Activated CD4-positive, alpha-beta T cell treated with anti-CD3 and anti-CD28 coated beads for 36 hours (primary cell): ENCODE data around the gene CALB2. TPM values are rescaled to one million over a fixed set of nuclear protein-coding genes. Genes with fewer than 3 reads are reported as not detected.

Experiments
- ATAC-seq: fragments of 200-7000 bp; cut with Tn5 transposase; one replicate; pipeline ENCODE4 v1.10.0; 2021; ENCODE audit warnings: mild to moderate bottlenecking, moderate library complexity
- CTCF ChIA-PET: fragments of 350-600 bp; sonication (Branson Sonifier 250); formaldehyde crosslinking; loops from one replicate; lab custom pipeline; 2021; ENCODE audit warnings: antibody characterized with exemption; lab: Charles Lee
- POLR2A ChIA-PET: fragments of 350-600 bp; sonication (Branson Sonifier 250); formaldehyde crosslinking; loops from one replicate; lab custom pipeline; 2021; ENCODE audit warnings: antibody characterized with exemption, inconsistent platforms; lab: Charles Lee
- DNase-seq: peaks from one replicate; pipeline ENCODE4 v3.0.0-alpha.2; 2020
- H3K27ac Mint-ChIP-seq: one replicate; pipeline ENCODE4 v1.8.0; 2021; ENCODE audit warnings: mixed read lengths
- H3K27me3 Mint-ChIP-seq: one replicate; pipeline ENCODE4 v1.8.0; 2021; ENCODE audit warnings: mixed read lengths
- H3K36me3 Mint-ChIP-seq: one replicate; pipeline ENCODE4 v1.8.0; 2021; ENCODE audit warnings: low read depth, mixed read lengths
- H3K4me1 Mint-ChIP-seq: one replicate; pipeline ENCODE4 v1.8.0; 2021; ENCODE audit warnings: mixed read lengths
- H3K4me3 Mint-ChIP-seq: one replicate; pipeline ENCODE4 v1.8.0; 2021; ENCODE audit warnings: mild to moderate bottlenecking, moderate library complexity, mixed read lengths
- H3K9me3 Mint-ChIP-seq: one replicate; pipeline ENCODE4 v1.8.0; 2021; ENCODE audit warnings: low read depth, mixed read lengths
- intact Hi-C, 2 experiments: fragments of 100-400 bp; cut with DNase I in 1 of 2; cut with micrococcal nuclease in 1 of 2; formaldehyde crosslinking; loops; one replicate each; pipeline versions ENCODE4 v1.14.2 to v1.15.1; 2022 to 2024; cut with DNase I, micrococcal nuclease
- total RNA-seq, 2 experiments: library from RNA; stranded (reverse); gene quantifications; one replicate each; pipeline ENCODE4 v1.2.3, GENCODE V29; 2021

The CALB2 gene
- total RNA-seq, 2 experiments from 2014 or later: not detected

DNA sequence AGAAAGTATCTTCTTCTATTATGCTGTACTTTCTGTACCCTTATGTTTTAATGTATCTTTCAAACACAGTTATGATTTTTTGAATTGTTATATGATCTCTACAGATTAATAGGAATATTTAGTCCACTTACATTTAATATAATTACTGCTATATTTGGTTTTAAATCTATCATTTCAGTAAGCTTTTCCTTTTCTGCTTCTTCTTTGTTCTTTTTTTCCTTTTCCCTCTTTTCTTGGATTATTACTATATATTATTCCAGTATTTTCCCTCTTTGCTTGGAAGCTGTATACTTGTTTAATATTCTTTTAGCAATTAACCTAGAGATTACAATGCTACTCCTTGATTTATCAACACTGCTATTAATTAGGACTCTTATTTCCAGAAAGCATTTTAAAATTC lies 69.9 kb downstream of the CALB2 start:
- H3K27me3 Mint-ChIP-seq: peaks cover 39% of the 10 kb centered on the region
- no peak overlapping the region for H3K4me3 Mint-ChIP-seq
- no peak for ATAC-seq
- no peak for DNase-seq
- intact Hi-C loops: no loop called here
- H3K27ac Mint-ChIP-seq: no peak overlapping the region
- H3K9me3 Mint-ChIP-seq: no peaks in the 10 kb centered on the region
- H3K4me1 Mint-ChIP-seq: no peaks in the 10 kb centered on the region
- CTCF ChIA-PET: interaction anchor here (1.1 to 3.1 kb wide), 4 partner anchors 16 to 71 kb away, joined by 3 to 13 read pairs (median 4); no protein-coding TSS in a partner anchor
- POLR2A ChIA-PET: no interaction called here
- H3K36me3 Mint-ChIP-seq: no peaks in the 10 kb centered on the region

DNA sequence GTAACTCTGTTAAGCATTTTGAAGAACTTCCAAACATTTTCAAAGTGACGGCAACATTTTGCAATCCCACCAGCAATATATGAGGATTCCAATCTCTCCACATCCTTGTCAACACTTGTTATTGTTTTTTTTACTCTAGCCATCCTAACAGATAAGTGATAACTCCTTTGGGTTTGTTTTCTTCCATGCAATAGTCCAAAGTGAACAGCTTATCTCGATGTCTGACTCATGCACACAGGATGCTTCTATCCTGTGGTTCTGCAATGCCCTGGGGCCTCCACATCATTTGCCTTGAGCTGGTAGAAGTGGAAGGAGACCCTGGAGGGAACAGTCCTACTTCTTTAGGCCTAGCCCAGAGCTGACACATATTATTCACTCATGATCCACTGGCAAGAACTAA lies 70.4 kb downstream of the CALB2 start:
- no peak overlapping the region for H3K4me3 Mint-ChIP-seq

DNA sequence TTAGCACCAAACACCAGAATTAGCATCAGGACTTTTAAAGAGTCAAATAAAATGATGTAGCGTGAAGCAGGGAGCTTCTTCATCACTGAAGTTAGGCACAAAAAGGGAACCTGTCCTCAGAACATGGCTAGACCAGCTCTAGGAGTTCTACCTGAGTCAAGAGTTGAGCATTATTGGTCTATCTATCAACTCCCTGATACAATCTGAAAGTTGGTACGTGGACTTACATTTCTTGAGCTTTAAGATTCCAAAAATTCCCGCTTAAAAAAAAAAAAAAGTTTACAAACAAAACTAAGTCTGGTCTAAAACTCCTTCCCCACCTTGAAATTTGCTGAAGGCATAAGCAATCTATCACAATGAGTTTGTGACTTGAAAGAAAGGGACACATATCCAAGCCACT lies 71.1 kb downstream of the CALB2 start:
- CTCF ChIA-PET: interaction anchor here (0.6 to 3.1 kb wide), 6 partner anchors 17 to 1521 kb away, joined by 3 to 13 read pairs (median 4); no protein-coding TSS in a partner anchor
- no peak overlapping the region for H3K4me3 Mint-ChIP-seq
- POLR2A ChIA-PET: no interaction called here
- DNase-seq: no peak
- intact Hi-C loops: no loop called here
- no peaks in the 10 kb centered on the region for H3K36me3 Mint-ChIP-seq
- no peaks in the 10 kb centered on the region for H3K4me1 Mint-ChIP-seq
- no peaks in the 10 kb centered on the region for H3K9me3 Mint-ChIP-seq
- no peak for ATAC-seq
- no peak overlapping the region for H3K27ac Mint-ChIP-seq
- H3K27me3 Mint-ChIP-seq: peaks cover 33% of the 10 kb centered on the region

More for the DNA sequence above, 70.4 kb downstream of the CALB2 start:
- ChIA-PET CTCF (interaction anchor here (0.6 to 3.1 kb wide), 6 partner anchors 16 to 1522 kb away, joined by 3 to 13 read pairs (median 4); no protein-coding TSS in a partner anchor), POLR2A (no interaction called here)
- Mint-ChIP-seq H3K27ac (no peak overlapping the region), H3K27me3 (peaks cover 37% of the 10 kb centered on the region), H3K4me1 (no peaks in the 10 kb centered on the region), H3K36me3 (no peaks in the 10 kb centered on the region), H3K9me3 (no peaks in the 10 kb centered on the region)
- ATAC-seq: no peak
- intact Hi-C loops: no loop called here
- DNase-seq: no peak

DNA sequence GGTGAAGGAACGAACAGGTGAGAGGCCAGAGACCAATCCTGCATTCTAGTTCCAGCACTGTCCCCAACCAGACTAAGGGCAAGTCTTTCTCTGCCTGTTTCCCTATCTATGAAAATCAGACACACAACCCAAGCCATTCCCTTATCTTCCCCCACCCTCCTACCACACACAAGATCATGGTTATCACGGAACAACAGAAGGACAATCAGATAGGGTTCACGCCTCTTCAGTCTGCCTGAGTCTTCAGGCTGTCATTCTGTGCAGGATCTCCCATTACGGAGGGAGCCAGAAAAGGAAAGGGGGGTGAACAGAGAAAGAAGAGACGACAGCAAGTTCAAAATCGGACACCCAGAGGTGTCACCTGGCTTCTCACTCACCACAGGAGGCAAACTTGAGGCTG lies 72.2 kb downstream of the CALB2 start:
- no peak overlapping the region for H3K4me3 Mint-ChIP-seq
- no peaks in the 10 kb centered on the region for H3K36me3 Mint-ChIP-seq
- peaks cover 24% of the 10 kb centered on the region for H3K27me3 Mint-ChIP-seq
- POLR2A ChIA-PET: no interaction called here
- intact Hi-C loops: no loop called here
- H3K9me3 Mint-ChIP-seq: no peaks in the 10 kb centered on the region
- H3K4me1 Mint-ChIP-seq: no peaks in the 10 kb centered on the region
- CTCF ChIA-PET: no interaction called here
- no peak overlapping the region for H3K27ac Mint-ChIP-seq
- ATAC-seq (no peak), DNase-seq (no peak)

DNA sequence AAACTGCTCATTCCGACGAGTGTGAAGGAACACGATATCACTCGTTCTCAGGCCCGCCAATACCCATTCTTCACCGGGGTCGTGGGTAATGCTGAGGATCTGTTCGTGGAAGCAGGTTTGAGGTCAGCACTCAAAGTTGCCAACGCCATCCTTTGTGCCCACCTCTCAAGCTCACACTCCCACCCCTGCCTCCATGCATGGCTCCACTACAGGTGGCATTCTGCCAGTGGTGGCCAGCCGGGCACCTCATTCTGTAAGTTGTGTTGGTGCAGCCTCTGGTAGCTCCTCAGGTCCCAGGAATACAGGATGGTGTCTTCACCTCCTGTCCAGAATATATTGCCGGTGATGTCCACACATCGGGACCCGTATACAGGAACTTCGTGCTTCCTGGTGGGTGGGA lies 72.7 kb downstream of the CALB2 start:
- CTCF ChIA-PET: no interaction called here

DNA sequence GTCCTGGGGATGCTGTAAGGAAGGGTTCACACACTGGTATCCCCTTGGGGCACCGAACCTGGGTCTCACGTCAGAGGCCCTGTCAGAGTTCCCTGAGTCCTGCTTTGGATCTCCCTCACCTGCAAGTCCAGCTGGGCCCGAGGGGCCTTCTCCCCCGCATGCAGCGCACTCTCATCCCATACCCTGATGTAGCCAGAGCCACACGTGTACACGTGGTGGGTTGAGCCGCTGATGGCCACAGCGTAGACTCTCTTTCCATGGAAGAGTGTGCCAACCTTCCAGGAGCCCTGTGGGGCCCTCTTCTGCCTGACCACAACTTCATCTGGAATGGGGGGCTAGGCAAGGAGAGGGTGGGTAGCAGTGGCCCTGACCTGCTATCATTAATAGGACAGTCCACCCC lies 73.5 kb downstream of the CALB2 start:
- ATAC-seq: no peak
- no peak for DNase-seq
- H3K4me1 Mint-ChIP-seq: no peaks in the 10 kb centered on the region
- peaks cover 19% of the 10 kb centered on the region for H3K27me3 Mint-ChIP-seq
- no peaks in the 10 kb centered on the region for H3K9me3 Mint-ChIP-seq
- H3K36me3 Mint-ChIP-seq: no peaks in the 10 kb centered on the region
- no peak overlapping the region for H3K4me3 Mint-ChIP-seq
- CTCF ChIA-PET: interaction anchor here (0.5 kb wide), 1 partner anchor 145 kb away, joined by 3 read pairs; the partner anchor contains the start of gene TAT
- no peak overlapping the region for H3K27ac Mint-ChIP-seq
- POLR2A ChIA-PET: no interaction called here
- intact Hi-C loops: no loop called here

More for the DNA sequence above, 72.7 kb downstream of the CALB2 start:
- H3K4me3 Mint-ChIP-seq: no peak overlapping the region
- ATAC-seq: no peak
- peaks cover 21% of the 10 kb centered on the region for H3K27me3 Mint-ChIP-seq
- H3K36me3 Mint-ChIP-seq: no peaks in the 10 kb centered on the region
- no peaks in the 10 kb centered on the region for H3K4me1 Mint-ChIP-seq
- no peak for DNase-seq
- intact Hi-C loops: no loop called here
- POLR2A ChIA-PET: no interaction called here
- H3K27ac Mint-ChIP-seq: no peak overlapping the region
- no peaks in the 10 kb centered on the region for H3K9me3 Mint-ChIP-seq

DNA sequence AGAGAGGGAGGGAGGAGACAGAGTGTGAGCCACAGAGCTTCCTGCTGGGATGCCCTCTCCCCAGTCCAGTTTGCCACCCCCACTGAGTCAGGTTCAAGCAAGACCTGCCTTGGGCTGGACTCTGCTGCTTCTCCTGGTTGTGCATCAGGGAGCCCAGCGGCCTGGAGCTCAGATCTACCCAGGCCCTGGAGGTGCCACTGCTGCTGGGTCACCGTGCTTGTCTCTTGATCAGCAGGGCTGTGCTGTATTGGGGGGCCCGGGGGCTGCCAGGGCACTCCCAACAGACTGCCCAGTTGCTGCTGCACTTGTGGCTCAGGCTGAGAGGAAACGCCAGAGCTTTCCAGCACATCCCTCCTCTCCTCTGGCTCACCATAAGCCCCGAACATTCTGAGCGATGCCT lies 74.4 kb downstream of the CALB2 start:
- H3K27ac Mint-ChIP-seq: no peak overlapping the region
- no peaks in the 10 kb centered on the region for H3K9me3 Mint-ChIP-seq
- H3K4me3 Mint-ChIP-seq: no peak overlapping the region
- no peak for DNase-seq
- H3K4me1 Mint-ChIP-seq: no peaks in the 10 kb centered on the region
- ChIA-PET CTCF (no interaction called here), POLR2A (no interaction called here)
- no peak for ATAC-seq
- H3K27me3 Mint-ChIP-seq: peaks cover 18% of the 10 kb centered on the region
- intact Hi-C loops: no loop called here
- H3K36me3 Mint-ChIP-seq: no peaks in the 10 kb centered on the region

DNA sequence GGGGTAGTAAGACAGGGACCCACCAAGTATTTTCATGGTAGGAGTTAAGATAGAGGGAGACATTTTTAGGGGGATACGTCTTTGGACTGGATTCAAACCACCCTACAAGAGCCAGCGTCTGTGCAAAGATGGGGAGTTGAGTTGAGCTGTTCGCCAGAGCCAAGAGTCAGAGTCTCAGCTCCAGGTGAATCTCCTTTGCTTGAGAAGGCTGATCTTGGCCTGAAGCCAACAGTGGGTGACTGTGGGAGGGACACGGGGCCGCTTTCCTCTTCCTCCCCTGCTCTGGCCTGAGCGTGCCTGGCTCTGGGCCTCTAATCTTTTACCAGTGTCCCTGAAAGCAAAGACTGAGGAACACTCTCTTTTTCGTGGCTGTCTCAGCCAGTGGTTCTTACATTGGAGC lies 78.0 kb downstream of the CALB2 start:
- Mint-ChIP-seq H3K4me3 (no peak overlapping the region), H3K27ac (no peak overlapping the region), H3K36me3 (no peaks in the 10 kb centered on the region), H3K9me3 (no peaks in the 10 kb centered on the region), H3K27me3 (peaks cover 27% of the 10 kb centered on the region), H3K4me1 (no peaks in the 10 kb centered on the region)
- DNase-seq (no peak), ATAC-seq (no peak)
- ChIA-PET CTCF (interaction anchor here (0.5 to 1.8 kb wide), 2 partner anchors 63 to 92 kb away, joined by 3 to 8 read pairs; no protein-coding TSS in a partner anchor), POLR2A (no interaction called here)
- intact Hi-C loops: no loop called here

DNA sequence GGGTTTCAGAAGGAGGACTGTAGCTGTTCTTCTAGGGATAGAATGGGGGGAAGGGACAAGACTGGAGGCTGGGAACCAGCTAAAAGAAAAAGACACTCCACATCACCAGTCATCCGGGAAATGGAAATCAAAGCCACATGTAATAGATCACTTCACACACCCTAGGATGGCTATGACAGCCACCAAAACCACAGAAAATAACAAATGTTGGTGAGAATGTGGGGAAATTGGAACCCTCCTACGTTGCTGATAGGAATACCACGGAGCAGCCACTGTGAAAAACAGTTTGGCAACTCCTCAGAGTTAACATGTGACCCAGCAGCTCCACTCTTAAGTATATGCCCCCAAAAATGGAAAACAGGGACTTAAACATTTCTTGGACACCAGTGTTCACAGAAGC lies 81.0 kb downstream of the CALB2 start:
- Mint-ChIP-seq H3K4me1 (no peaks in the 10 kb centered on the region), H3K27me3 (peaks cover 25% of the 10 kb centered on the region), H3K4me3 (no peak overlapping the region), H3K36me3 (peaks cover 3% of the 10 kb centered on the region), H3K27ac (no peak overlapping the region), H3K9me3 (peaks cover 5% of the 10 kb centered on the region)
- no peak for DNase-seq
- ChIA-PET POLR2A (no interaction called here), CTCF (interaction anchor here (0.6 to 1.4 kb wide), 4 partner anchors 21 to 427 kb away, joined by 3 to 8 read pairs (median 4); no protein-coding TSS in a partner anchor)
- intact Hi-C loops: no loop called here
- no peak for ATAC-seq

Other genes with a start within 250 kb of the CALB2 start
- under 1 TPM in 1 of 2 experiments, not detected in 1; 0.32 TPM for gene HYDIN, start 128.0 kb upstream of the CALB2 start, total RNA-seq
- gene CMTR2, start 69.3 kb upstream of the CALB2 start, total RNA-seq: 10 to 100 TPM; 15.8 to 16.5 TPM
- gene TLE7, start 83.3 kb downstream of the CALB2 start, total RNA-seq: not detected
- 10 to 100 TPM in 1 of 2 experiments, 1 to 10 TPM in 1; 9.6 to 10.9 TPM for gene ZNF23, start 103.5 kb downstream of the CALB2 start, total RNA-seq
- 1 to 10 TPM; 2.9 TPM for gene ZNF19, start 130.6 kb downstream of the CALB2 start, total RNA-seq
- gene CHST4, start 167.7 kb downstream of the CALB2 start, total RNA-seq: not detected
- gene TAT, start 218.4 kb downstream of the CALB2 start, total RNA-seq: not detected